Activated CD4-positive, alpha-beta T cell treated with anti-CD3 and anti-CD28 coated beads for 24 hours (primary cell): Measurements from ENCODE around the gene ITPRID1.

Experiments
- DNase-seq, 2 donors: peaks; one replicate each; pipeline ENCODE4 v3.0.0-alpha.2; 2020; ENCODE audit warnings: low read depth in 2 of 2

ITPRID1 gene

GRCh38 chr7:31633894-31634494 lies 120.1 kb downstream of the ITPRID1 start:
- no peak for DNase-seq

DNA sequence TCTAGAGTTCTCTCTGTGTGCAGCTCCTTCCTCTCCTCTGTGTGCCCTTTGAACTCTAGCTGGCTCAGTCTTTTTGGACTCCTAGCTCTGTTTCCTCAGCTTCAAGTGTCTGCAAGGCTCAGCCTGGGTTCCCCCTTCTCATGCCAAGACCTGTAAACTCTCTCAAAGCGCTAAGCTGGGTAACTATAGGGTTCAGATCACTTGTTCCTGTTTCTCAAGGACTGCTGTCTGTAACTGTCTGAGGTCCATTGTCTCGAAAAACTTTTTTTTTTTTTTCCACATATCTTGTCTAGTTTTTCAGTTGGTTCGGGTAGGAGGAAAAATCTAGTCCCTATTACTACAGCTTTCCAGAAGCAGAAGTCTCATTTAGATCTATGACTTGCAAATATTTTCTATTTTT lies 126.5 kb downstream of the ITPRID1 start:
- no peak for DNase-seq

DNA sequence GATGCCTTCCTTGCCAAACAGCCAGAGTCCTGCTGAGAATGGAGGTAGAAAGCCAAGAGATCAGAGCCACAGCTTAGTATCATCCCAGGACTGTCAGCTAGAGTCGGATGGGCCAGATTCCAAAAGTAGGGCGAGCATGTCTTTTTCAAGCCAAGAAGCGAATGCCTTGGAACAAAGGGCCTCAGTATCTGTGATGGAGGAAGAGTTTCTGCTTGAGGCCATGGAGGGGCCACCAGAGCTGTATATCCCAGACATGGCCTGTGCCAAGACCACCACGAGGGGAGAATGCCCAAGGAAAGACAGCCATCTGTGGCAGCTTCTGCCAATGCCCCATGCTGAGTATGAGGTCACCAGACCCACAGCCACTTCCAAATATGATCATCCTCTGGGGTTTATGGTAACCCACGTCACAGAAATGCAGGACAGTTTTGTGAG lies 128.8 kb downstream of the ITPRID1 start:
- no peak for DNase-seq

DNA sequence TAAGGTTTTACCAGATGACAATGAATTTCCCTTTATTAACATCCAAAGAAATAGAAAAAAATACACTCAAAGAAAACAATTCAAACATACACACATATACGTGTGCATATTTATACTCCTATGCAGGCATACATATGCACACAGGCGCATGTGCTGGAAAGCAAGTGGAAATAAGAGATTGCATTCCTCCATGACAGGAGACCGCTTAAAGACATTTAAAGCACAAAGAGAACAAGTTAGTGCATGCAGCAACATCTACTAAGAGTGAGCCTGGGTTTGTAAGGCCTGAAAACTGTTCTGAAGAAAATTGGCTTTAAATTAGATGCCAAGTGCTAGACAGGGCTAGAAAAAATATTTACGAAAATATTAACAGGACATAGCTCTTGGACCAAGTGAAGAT lies 133.1 kb downstream of the ITPRID1 start:
- DNase-seq, result no peak

GRCh38 chr7:31647511-31647910 lies 133.6 kb downstream of the ITPRID1 start:
- no peak for DNase-seq

GRCh38 chr7:31648288-31648687 lies 134.4 kb downstream of the ITPRID1 start:
- no peak for DNase-seq

DNA sequence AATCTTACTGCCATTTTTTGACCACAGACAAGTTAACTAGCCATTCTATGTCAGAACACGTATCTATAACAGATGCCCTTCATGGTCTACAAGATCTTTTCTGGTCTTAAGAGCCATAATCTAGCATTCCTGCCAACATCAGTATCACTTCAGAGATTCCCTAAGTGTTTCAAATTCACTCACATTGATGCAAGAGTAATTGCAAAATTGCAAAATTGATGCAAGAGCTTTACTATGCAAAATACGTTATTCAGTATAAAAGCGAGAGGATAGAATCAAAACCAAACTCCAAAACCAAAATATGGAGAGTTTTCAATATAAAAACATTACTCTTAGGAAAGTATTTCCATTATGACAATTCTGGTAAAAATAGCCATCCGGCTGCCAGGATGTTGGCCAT lies 135.0 kb downstream of the ITPRID1 start:
- DNase-seq, result no peak

GRCh38 chr7:31651234-31652062 lies 137.6 kb downstream of the ITPRID1 start:
- no peak for DNase-seq

- no peak for DNase-seq
These were observed 138.1 kb downstream of the ITPRID1 start for GRCh38 chr7:31652063-31652326.

- DNase-seq, result no peak
These were observed 149.2 kb downstream of the ITPRID1 start for GRCh38 chr7:31663072-31663471.

DNA sequence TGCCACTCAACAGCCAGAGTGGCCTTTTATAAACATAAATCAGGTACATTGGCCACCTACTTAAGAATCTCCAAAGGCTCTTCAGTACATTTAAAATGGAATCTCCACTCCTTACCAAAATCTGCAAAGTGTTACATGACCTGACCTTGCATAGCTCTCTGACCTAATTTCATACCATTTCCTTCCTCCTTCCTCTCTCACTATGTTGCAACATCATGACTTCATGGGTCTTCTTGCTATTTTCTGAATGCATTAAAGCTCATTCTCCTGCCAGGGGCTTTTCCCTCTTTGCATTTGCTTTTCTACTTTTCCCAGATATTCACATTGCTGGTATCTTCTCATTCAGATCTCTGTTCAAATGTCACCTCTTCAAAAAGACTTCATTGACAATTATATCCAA lies 151.0 kb downstream of the ITPRID1 start:
- no peak for DNase-seq

GRCh38 chr7:31665546-31665945 lies 151.7 kb downstream of the ITPRID1 start:
- no peak for DNase-seq

DNA sequence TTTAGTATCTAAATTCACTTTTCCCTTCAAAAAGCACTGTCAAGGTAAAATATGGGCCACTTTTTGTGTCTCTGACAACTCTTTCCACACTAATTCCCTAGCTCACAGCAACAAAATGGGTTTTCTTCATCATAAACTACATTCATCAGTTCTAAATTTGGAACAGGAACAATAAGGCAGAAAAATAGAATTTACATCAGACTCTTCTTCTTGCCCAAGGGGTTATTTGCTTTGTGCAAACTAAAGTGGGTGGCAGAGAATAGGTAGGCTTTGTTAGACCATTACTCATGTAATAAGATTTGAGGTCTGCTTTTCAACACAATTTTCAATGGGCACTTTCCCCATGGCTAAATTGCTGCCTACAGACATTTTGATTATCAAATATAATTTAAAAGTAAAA lies 155.6 kb downstream of the ITPRID1 start:
- no peak for DNase-seq

DNA sequence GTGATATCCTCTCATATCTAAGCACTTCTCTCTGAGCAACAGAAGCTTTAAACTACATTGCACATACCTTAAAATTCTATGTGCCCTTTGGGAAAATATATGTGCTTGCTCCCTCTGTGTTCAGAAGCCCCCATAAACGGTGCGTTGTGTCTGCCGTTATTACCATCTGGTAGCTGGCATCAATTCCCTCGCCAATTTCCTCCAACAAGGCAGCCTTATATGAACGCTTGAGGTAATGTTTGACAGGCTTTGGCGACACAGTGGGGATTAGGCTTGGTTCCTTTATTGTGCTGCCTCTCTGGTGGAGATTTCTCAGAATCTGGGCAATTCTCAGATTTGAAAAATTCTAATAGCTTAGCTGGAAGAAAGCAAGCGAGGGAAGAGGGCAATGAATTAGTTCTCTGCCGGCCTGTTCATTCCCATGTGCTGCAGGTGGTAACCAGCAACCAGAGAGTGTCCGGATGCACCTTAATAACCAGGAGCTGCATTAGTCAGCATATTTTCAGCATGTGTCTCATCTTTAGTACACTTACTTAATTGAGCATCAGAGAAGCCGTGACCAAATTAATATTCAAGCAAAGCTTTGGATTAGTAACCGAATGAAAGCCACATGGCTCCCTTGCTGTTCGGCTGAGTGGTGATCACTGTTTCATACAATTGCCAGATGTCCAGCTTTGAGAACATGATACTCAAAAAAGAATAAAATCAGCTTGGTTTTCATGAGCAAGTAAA lies 165.8 kb downstream of the ITPRID1 start:
- no peak for DNase-seq

DNA sequence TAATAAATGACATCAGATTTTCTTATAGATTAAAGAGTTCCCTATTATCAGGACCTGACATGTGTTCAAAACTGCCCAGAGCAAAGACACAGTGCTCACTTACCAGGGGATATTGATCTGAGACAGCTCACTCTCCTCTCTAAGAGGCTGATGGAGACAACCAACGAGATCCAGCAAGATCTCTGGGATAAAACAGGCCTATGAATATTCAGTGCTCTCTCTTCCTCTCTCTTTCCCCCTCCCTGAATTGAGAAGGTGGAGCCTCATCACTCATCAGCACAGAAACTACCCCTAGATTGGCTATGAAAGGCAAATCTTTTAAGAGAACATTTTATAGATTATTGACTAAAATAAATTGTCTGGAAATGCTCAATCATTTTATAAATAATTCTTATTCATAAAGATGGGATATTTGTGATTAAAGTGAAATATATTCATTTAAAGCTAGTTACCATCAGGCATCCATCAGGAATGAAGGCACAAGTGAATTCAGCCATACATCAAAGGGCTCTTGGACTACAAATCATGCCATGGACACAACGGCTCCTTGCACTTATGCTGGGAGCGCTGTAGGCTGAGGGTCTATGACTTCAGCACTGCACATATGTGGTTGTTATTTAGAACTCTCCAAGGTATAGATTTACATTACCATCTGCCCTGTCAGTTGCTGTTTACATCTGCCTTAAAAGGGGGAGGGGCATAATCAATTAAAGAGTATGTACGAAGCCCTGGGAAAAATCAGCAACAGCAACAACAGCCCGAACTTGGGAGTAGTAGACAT lies 169.7 kb downstream of the ITPRID1 start:
- DNase-seq, result no peak

- DNase-seq, result no peak
These were observed 173.3 kb downstream of the ITPRID1 start, which contains the start of gene PPP1R17 for GRCh38 chr7:31687024-31687748. Gene PPP1R17, plus strand, starts transcription at chr7:31687215. Its CDS starts 5,227 bp downstream, at chr7:31692442.

DNA sequence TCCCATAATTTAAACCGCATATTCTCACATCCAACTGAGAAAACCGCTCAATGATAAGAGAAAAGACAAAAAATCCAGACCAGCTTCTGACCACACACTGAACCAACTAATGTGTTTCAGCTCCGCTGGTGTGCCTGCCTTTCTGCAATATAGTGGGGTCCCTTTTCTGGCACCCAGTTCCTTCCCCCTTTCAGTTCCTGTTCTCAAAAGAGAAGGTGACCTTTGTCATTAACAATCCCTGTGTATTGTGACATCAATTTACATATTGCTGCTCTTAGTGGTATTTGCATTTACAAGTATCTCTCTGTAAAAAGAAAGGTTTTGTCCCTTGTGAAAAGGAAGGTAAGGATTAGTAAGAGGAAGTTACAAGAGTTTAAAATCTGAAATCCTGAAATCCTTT lies 174.5 kb downstream of the ITPRID1 start:
- no peak for DNase-seq

GRCh38 chr7:31688996-31689395 lies 175.1 kb downstream of the ITPRID1 start:
- DNase-seq, result no peak

- DNase-seq, result no peak
These were observed 177.0 kb downstream of the ITPRID1 start for GRCh38 chr7:31690935-31691334.

GRCh38 chr7:31692451-31692850 lies 178.6 kb downstream of the ITPRID1 start:
- no peak for DNase-seq

- no peak for DNase-seq
These were observed 179.0 kb downstream of the ITPRID1 start for GRCh38 chr7:31692871-31693270.
